RCC 7860 (cell line): ENCODE measurements around the gene KRTAP9-3.
"Not testable (repeated sequence)": the region's sequence is repeated elsewhere in the genome, so short reads cannot be mapped to it uniquely, and the experiment has no call there.

Experiments
- DNase-seq: peaks from one replicate; pipeline ENCODE4 v3.0.0-alpha.2; 2015; ENCODE audit warnings: low spot score
- FAIRE-seq: peaks from 2 replicates; lab custom pipeline; 2012; peaks lifted over from hg19 to GRCh38; lab: Jason Lieb, UNC

The KRTAP9-3 gene

DNA sequence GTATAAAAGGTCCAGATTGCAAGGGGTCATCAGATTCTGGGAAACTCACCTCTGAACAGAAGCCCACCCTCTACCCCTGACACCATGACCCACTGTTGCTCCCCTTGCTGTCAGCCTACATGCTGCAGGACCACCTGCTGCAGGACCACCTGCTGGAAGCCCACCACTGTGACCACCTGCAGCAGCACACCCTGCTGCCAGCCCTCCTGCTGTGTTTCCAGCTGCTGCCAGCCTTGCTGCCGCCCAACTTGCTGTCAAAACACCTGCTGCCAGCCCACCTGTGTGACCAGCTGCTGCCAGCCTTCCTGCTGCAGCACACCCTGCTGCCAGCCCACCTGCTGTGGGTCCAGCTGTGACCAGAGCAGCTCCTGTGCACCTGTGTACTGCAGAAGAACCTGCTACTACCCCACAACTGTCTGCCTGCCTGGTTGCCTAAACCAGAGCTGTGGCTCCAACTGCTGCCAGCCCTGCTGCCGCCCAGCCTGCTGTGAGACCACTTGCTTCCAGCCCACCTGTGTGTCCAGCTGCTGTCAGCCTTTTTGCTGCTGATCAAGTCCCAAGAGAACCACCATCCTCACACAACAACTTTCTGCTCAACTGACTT is 17.5 kb downstream of the KRTAP9-3 start, which contains the start of gene KRTAP9-4:
TSS of gene KRTAP9-4 (plus strand) at position 51 of the 604 bp plus-strand sequence. CDS start at position 85, 34 bp downstream.
- not testable (repeated sequence) for DNase-seq, FAIRE-seq

GRCh38 chr17:41251261-41251660 is 19.0 kb downstream of the KRTAP9-3 start:
- FAIRE-seq (no peak), DNase-seq (no peak)

DNA sequence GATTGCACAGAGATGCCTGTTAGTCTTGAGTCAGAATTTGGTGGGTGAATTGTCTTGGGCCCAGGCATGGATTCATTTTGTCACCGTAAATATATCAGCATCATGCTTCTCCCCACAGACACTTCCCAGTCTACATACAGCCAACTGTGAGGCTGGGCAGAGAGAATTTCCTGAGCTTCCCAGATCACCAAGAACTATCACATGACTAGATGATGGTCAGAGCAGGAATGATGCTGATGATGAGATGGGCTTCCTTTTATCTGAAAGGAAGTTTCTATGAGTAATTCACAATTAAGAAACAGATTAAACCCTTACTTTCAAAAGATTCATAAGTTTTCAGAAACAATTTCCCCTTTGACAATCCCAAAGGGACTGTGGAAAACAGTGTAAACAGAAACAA is 22.6 kb downstream of the KRTAP9-3 start:
- no peak for FAIRE-seq
- DNase-seq, result no peak

DNA sequence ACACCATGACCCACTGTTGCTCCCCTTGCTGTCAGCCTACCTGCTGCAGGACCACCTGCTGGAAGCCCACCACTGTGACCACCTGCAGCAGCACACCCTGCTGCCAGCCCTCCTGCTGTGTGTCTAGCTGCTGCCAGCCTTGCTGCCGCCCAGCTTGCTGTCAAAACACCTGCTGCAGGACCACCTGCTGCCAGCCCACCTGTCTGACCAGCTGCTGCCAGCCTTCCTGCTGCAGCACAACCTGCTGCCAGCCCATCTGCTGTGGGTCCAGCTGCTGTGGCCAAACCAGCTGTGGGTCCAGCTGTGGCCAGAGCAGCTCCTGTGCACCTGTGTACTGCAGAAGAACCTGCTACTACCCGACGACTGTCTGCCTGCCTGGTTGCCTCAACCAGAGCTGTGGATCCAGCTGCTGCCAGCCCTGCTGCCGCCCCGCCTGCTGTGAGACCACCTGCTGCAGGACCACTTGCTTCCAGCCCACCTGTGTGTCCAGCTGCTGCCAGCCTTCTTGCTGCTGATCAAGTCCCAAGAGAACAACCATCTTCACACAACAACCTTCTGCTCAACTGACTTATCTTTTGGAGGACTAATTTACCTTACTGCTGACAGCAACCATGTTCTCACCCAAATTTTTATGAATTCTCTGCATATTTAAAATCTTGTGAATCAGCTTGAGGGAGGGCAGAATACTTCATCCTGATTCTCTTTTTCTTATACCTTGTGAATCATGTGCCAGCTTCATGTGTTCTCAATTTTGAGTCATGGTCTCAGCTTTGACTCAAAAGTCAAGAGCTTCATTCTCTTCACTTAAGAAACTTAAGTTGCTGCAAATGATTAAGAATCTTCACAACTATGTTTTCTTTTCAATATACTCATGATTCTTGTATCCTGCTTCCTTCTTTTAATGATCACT is 23.4 kb downstream of the KRTAP9-3 start, which contains the start of gene KRTAP9-9:
TSS of gene KRTAP9-9 (plus strand) at position 4 of the 910 bp plus-strand sequence.
- not testable (repeated sequence) for DNase-seq, FAIRE-seq

- FAIRE-seq (no peak), DNase-seq (no peak)
These were observed 24.0 kb downstream of the KRTAP9-3 start for GRCh38 chr17:41256291-41256685.

DNA sequence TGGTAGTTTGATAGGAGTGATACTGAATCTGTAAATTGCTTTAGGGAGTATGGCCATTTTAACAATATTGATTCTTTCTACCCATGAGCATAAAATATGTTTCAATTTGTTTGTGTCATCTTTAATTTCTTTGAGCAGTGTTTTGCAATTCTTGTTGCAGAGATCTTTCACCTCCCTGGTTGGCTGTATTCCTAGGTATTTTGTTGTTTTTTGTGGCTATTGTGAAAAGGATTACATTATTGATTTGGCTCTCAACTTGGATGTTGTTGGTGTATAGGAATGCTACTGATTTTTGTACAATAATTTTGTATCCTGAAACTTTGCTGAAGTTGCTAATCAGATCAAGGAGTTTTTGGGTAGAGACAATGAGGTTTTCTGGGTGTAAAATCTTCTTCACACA is 26.2 kb downstream of the KRTAP9-3 start:
- no peak for DNase-seq
- no peak for FAIRE-seq

DNA sequence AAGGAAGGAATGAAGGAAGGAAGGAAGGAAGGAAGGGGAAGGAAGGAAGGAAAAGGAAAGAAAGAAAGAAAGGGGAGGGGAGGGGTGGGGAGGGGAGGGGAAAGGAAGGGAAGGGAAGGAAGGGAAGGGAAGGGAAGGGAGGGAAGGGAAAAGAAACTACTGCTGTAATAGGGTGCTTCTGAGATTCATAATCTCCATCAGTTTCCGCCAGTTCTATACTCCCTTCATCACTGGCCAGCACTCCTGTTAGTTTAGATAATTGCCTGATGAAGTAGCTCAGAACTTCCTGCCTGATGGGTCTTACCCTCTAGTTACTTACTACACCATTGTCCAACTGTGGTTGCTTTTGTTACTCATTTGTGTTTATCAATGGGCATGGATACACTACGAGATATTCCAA is 31.0 kb downstream of the KRTAP9-3 start:
- DNase-seq (no peak), FAIRE-seq (no peak)

GRCh38 chr17:41264599-41264998 is 32.4 kb downstream of the KRTAP9-3 start:
- FAIRE-seq (no peak), DNase-seq (no peak)

- no peak for FAIRE-seq
- DNase-seq, result no peak
These were observed 32.8 kb downstream of the KRTAP9-3 start, which contains the start of gene KRTAP9-6 for GRCh38 chr17:41265078-41265477. Gene KRTAP9-6 (plus strand): TSS chr17:41265378. CDS start chr17:41265378, 0 bp downstream.

- DNase-seq (no peak), FAIRE-seq (no peak)
These were observed 35.5 kb downstream of the KRTAP9-3 start for GRCh38 chr17:41267711-41268110.

DNA sequence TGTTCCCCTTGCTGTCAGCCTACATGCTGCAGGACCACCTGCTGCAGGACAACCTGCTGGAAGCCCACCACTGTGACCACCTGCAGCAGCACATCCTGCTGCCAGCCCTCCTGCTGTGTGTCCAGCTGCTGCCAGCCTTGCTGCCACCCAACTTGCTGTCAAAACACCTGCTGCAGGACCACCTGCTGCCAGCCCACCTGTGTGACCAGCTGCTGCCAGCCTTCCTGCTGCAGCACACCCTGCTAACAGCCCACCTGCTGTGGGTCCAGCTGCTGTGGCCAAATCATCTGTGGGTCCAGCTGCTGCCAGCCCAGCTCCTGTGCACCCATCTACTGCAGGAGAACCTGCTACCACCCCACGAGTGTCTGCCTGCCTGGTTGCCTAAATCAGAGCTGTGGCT is 39.1 kb downstream of the KRTAP9-3 start:
- DNase-seq, FAIRE-seq: not testable (repeated sequence)

GRCh38 chr17:41271858-41272257 is 39.6 kb downstream of the KRTAP9-3 start:
- no peak for FAIRE-seq

DNA sequence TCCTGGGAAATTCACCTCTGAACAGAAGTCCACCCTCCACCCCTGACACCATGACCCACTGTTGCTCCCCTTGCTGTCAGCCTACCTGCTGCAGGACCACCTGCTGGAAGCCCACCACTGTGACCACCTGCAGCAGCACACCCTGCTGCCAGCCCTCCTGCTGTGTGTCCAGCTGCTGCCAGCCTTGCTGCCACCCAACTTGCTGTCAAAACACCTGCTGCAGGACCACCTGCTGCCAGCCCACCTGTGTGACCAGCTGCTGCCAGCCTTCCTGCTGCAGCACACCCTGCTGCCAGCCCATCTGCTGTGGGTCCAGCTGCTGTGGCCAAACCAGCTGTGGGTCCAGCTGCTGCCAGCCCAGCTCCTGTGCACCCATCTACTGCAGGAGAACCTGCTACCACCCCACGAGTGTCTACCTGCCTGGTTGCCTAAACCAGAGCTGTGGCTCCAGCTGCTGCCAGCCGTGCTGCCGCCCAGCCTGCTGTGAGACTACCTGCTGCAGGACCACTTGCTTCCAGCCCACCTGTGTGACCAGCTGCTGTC is 43.5 kb downstream of the KRTAP9-3 start, which contains the start of gene KRTAP9-7:
TSS of gene KRTAP9-7 (plus strand) at position 51 of the 543 bp plus-strand sequence. CDS start at position 51, 0 bp downstream.
- not testable (repeated sequence) for FAIRE-seq, DNase-seq

More at GRCh38 chr17:41271858-41272257, 39.6 kb downstream of the KRTAP9-3 start:
- no peak for DNase-seq

DNA sequence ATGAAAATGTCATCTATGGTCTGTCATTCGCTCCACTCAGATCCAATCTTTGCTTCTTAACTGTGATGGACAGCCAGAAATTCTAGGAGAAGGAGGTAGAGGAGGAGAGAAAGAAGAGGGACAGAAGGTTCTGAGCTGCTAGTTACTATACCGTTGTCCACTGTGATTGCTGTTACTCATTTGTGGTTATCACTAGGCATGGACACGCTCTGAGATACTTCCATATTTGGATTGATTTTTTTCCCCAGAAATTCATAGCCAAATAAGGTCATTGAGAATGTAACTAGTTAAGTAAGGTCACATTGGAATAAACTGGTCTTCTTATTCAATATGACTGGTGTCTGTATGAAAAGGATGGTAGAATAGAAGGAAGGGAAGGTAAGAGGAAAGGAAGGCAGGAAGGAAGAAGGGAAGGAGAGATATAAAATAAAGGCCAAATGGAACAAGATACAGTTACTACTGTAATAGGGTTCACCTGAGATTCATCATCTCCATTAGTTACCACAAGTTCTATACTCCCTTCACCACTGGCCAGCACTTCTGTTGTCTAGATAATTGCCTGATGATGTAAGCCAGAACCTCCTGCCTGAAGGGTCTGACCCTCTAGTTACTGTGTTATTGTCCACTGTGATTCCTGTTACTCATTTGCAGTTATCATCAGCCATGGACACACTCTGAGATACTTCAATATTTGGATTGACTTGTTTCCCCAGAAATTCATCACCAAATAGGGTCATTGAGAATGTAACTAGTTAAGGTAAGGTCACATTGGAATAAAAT is 46.1 kb downstream of the KRTAP9-3 start:
- no peak for FAIRE-seq

More for the DNA sequence above, 46.1 kb downstream of the KRTAP9-3 start:
- DNase-seq, result peak; percentile 56
